IMR-90 (cell line): ENCODE data around the gene NMT1. TPM values are rescaled to one million over a fixed set of nuclear protein-coding genes. Genes with fewer than 3 reads are reported as not detected.

ENCODE experiments used
- ATAC-seq: fragments of 200-7000 bp; cut with Tn5 transposase; 2 replicates; pipeline ENCODE4 v1.9.1; 2020; ENCODE audit warnings: low read depth, mild to moderate bottlenecking, moderate library complexity
- BruUV-seq: library from RNA; stranded (reverse); fragments of 400-500 nt; replicated peaks from 2 replicates; lab custom pipeline; 2021; lab: Mats Ljungman, UMichigan
- CTCF ChIA-PET: fragments of 300-600 bp; formaldehyde crosslinking; extraction: SDS; loops from one replicate; lab custom pipeline; 2021; ENCODE audit warnings: antibody characterized with exemption; lab: Yijun Ruan, JAX
- POLR2A ChIA-PET: fragments of 300-600 bp; sonication (Branson Sonifier 250); formaldehyde crosslinking; loops from one replicate; lab custom pipeline; 2022; ENCODE audit warnings: antibody characterized with exemption; ENCODE audit not compliant: unreplicated experiment; lab: Charles Lee
- DNase-seq: peaks from one replicate; pipeline ENCODE4 v3.0.0; 2013
- H2AFZ ChIP-seq: replicated peaks from 2 replicates; pipeline ENCODE3; 2013; ENCODE audit warnings: low read length, mild to moderate bottlenecking; ENCODE audit not compliant: poor library complexity
- H2AK5ac ChIP-seq: 2 replicates; pipeline ENCODE4 v1.6.1; 2013; ENCODE audit warnings: low read depth, low read length, inconsistent platforms
- H2AK9ac ChIP-seq: replicated peaks from 2 replicates; pipeline ENCODE3; 2013; ENCODE audit warnings: mild to moderate bottlenecking, low read depth, low read length, moderate library complexity; ENCODE audit not compliant: poor library complexity
- H2BK120ac ChIP-seq: 2 replicates; pipeline ENCODE4 v1.6.1; 2013; ENCODE audit warnings: low read depth, low read length, inconsistent platforms
- H2BK15ac ChIP-seq: 3 replicates; pipeline ENCODE4 v1.6.1; 2013; ENCODE audit warnings: low read depth, low read length, inconsistent platforms
- H2BK20ac ChIP-seq: 2 replicates; pipeline ENCODE4 v1.6.1; 2013; ENCODE audit warnings: low read depth, mild to moderate bottlenecking, inconsistent platforms, low read length, moderate library complexity
- H2BK5ac ChIP-seq: 2 replicates; pipeline ENCODE4 v1.6.1; 2013; ENCODE audit warnings: mild to moderate bottlenecking, low read depth, low read length, inconsistent platforms; ENCODE audit not compliant: poor library complexity, severe bottlenecking
- H3K14ac ChIP-seq: replicated peaks from 2 replicates; pipeline ENCODE4 v1.6.1; 2013; ENCODE audit warnings: low read depth, low read length, inconsistent platforms
- H3K18ac ChIP-seq: 2 replicates; pipeline ENCODE4 v1.6.1; 2013; ENCODE audit warnings: low read depth, low read length, control low read depth
- H3K23ac ChIP-seq: 2 replicates; pipeline ENCODE4 v1.6.1; 2013; ENCODE audit warnings: low read depth, low read length, inconsistent platforms
- H3K27ac ChIP-seq: 2 replicates; pipeline ENCODE4 v1.5.1; 2013; ENCODE audit warnings: mild to moderate bottlenecking, control low read depth, low read length; ENCODE audit not compliant: insufficient read depth
- H3K27me3 ChIP-seq: 2 replicates; pipeline ENCODE4 v1.6.1; 2013; ENCODE audit warnings: low read length; ENCODE audit not compliant: control insufficient read depth, insufficient read depth
- H3K36me3 ChIP-seq: 2 replicates; pipeline ENCODE4 v1.6.1; 2013; ENCODE audit warnings: low read length, mixed read lengths; ENCODE audit not compliant: control insufficient read depth, insufficient read depth
- H3K4ac ChIP-seq: 2 replicates; pipeline ENCODE4 v1.6.1; 2013; ENCODE audit warnings: low read depth, low read length, inconsistent platforms
- H3K4me1 ChIP-seq: 2 replicates; pipeline ENCODE4 v1.6.1; 2013; ENCODE audit warnings: low read length, mixed read lengths; ENCODE audit not compliant: control insufficient read depth, insufficient read depth
- H3K4me2 ChIP-seq: 2 replicates; pipeline ENCODE4 v1.6.1; 2013; ENCODE audit warnings: low read depth, mild to moderate bottlenecking, control low read depth, low read length, moderate library complexity
- H3K4me3 ChIP-seq: 2 replicates; pipeline ENCODE4 v1.5.1; 2013; ENCODE audit warnings: low read depth, mild to moderate bottlenecking, control low read depth, low read length, moderate library complexity; ENCODE audit not compliant: insufficient read depth
- H3K56ac ChIP-seq: 2 replicates; pipeline ENCODE4 v1.6.1; 2013; ENCODE audit warnings: low read length, inconsistent platforms; ENCODE audit not compliant: insufficient read depth; ENCODE audit errors: extremely low read depth
- H3K79me1 ChIP-seq, 2 experiments: 2 replicates each; pipeline ENCODE4 v1.6.1; 2013; ENCODE audit warnings: low read length in 2 of 2, inconsistent platforms in 1 of 2, low read depth in 1 of 2
- H3K9ac ChIP-seq: 2 replicates; pipeline ENCODE4 v1.6.1; 2013; ENCODE audit warnings: low read depth, low read length, control low read depth
- H3K9me1 ChIP-seq: 2 replicates; pipeline ENCODE4 v1.6.1; 2013; ENCODE audit warnings: low read length, inconsistent platforms; ENCODE audit not compliant: insufficient read depth
- H3K9me3 ChIP-seq: 2 replicates; pipeline ENCODE4 v1.6.1; 2013; ENCODE audit warnings: low read length; ENCODE audit not compliant: control insufficient read depth, insufficient read depth
- H4K20me1 ChIP-seq: 2 replicates; pipeline ENCODE4 v1.6.1; 2013; ENCODE audit warnings: low read length, inconsistent platforms; ENCODE audit not compliant: insufficient read depth
- H4K5ac ChIP-seq: 2 replicates; pipeline ENCODE4 v1.6.1; 2013; ENCODE audit warnings: mild to moderate bottlenecking, low read depth, low read length, control low read depth
- H4K8ac ChIP-seq, 2 experiments: 2 replicates each; pipeline ENCODE4 v1.6.1; 2013; ENCODE audit warnings: low read depth in 2 of 2, low read length in 2 of 2, control low read depth in 1 of 2, inconsistent platforms in 1 of 2
- H4K91ac ChIP-seq: 2 replicates; pipeline ENCODE4 v1.6.1; 2013; ENCODE audit warnings: low read depth, low read length, inconsistent platforms; ENCODE audit not compliant: insufficient read depth
- CTCF ChIP-seq: conservative IDR thresholded peaks from 2 replicates; pipeline ENCODE4 v1.5.1; 2012; ENCODE audit warnings: mild to moderate bottlenecking, low read depth, low read length, improper control_type of control experiment
- USF2 ChIP-seq: fragments of 150-350 bp; IDR thresholded peaks from 2 replicates; pipeline ENCODE4 v1.6.1; 2017; ENCODE audit warnings: mild to moderate bottlenecking, antibody characterized with exemption, low read length, low read depth
- WGBS, 2 experiments: methylation state at CpG; one replicate each; pipeline versions ENCODE4 v1.1.5 to v1.1.7; 2013; ENCODE audit warnings: missing lambda C conversion rate in 2 of 2; ENCODE audit not compliant: insufficient read length in 1 of 2; ENCODE audit errors: extremely low coverage in 2 of 2; 5-methylcytosine and 5-hydroxymethylcytosine counted together
- dilution Hi-C: fragments of 300-500 bp; cut with HindIII; formaldehyde crosslinking; loops from one replicate; pipeline ENCODE4 v1.14.3; 2018; ENCODE audit warnings: low sequenced_read_pairs; ENCODE audit not compliant: unreplicated experiment
- in situ Hi-C: fragments of 300-500 bp; cut with MboI; formaldehyde crosslinking; loops from 3 replicates; pipeline ENCODE4 v1.14.3; 2019; ENCODE audit warnings: low sequenced_read_pairs, inconsistent platforms, mixed read lengths
- intact Hi-C: fragments of 100-400 bp; cut with micrococcal nuclease; formaldehyde crosslinking; loops from 2 replicates; pipeline ENCODE4 v1.10.0; 2022
- polyA plus RNA-seq, 3 experiments: library from polyadenylated mRNA; depleted of rRNA; stranded (reverse); fragments of >200 nt; gene quantifications; 2 replicates each; pipeline ENCODE4 v1.2.3, GENCODE V29; 2012; ENCODE audit warnings: low replicate concordance in 1 of 3
- total RNA-seq: library from RNA; depleted of rRNA; stranded (reverse); fragments of >200 nt; gene quantifications from 2 replicates; pipeline ENCODE4 v1.2.3, GENCODE V29; 2012

NMT1 gene
- total and polyA plus RNA-seq, 2 of the 4 experiments (the other 2 are of a cell fraction) = 38.0 to 60.6 TPM

DNA sequence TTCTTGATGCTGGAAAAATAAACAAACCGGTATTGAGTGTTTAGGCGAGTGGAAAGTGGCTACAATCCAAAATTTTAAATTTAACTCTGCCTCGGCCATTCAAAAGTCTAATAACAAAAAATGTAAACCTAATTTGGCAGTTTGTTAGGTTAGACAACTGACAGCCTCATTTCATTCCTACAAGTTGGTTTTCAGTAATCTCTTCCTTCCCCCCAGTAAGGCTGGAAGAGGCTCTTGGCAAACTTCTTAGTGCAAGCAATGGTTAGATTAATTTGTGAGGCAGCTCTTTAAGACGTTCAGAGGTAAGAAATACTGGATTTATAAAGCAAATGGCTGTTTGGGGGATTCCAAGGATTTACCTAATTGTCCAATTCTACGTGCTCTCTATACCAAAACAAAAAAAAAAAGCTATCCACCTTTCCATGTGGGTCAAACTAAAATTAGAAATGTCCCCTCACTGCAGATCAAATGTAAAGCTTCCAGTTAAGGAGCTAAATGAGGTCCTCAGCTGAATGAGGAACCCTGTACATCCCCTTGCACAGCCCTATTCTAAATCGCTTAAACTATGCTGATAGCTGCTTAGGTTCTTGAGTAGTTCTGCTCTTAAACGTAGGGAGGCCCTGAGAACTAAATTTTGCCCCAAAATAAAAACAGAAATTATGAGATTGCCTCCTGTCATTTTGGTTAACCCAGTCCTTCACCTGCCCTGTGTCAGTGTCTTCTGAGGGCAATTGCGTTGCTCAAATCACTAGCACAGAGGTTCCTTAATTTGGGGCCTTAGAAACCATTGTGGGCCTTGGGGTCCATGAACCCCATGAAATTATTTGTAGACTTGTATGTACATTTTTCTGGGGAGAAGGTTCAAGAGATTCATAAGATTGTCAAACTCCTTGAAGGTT, 90.0 kb downstream of the NMT1 start:
- H2BK120ac ChIP-seq = no peak overlapping the region
- H3K4me2 ChIP-seq = peak overlapping the region; percentile 78
- H2BK20ac ChIP-seq = no peak overlapping the region
- peaks cover 12 to 47% of the 10 kb centered on the region in 2 experiments; a peak in 3 of 4 replicates for H3K79me1 ChIP-seq
- peak overlapping the region; percentile 32; the same call in 1 of the 2 replicates for H3K9ac ChIP-seq
- H3K9me3 ChIP-seq = no peaks in the 10 kb centered on the region
- no peak overlapping the region for H4K91ac ChIP-seq
- peak overlapping the region; percentile 88 for H2BK5ac ChIP-seq
- POLR2A ChIA-PET = interaction anchor here (0.6 to 4.9 kb wide), 7 partner anchors 10 to 194 kb away, joined by 3 to 53 read pairs (median 10); partner anchors contain the start of genes ACBD4 and HEXIM2
- no peak overlapping the region for H2AFZ ChIP-seq
- in situ Hi-C loops (no loop called here), dilution Hi-C loops (no loop called here), intact Hi-C loops (no loop called here)
- H4K8ac ChIP-seq = no peak overlapping the region
- H3K14ac ChIP-seq = no peak overlapping the region
- peaks cover 10% of the 10 kb centered on the region for H3K9me1 ChIP-seq
- no peak overlapping the region for H3K18ac ChIP-seq
- 0 out of 2 replicates have a peak, but pooled peaks cover 2% of the 10 kb centered on the region for H3K36me3 ChIP-seq
- peak overlapping the region; percentile 48; the same call in 1 of the 2 replicates for H3K23ac ChIP-seq
- DNase-seq = no peak
- H2BK15ac ChIP-seq = no peak overlapping the region
- no CpG with 5 or more reads among the region's 8 CpGs for WGBS, 2 experiments
- H3K4me1 ChIP-seq = peaks cover 9% of the 10 kb centered on the region; the same call in 1 of the 2 replicates
- CTCF ChIA-PET = interaction anchor here (0.6 to 4.7 kb wide), 9 partner anchors 9 to 1729 kb away, joined by 3 to 60 read pairs (median 5); partner anchors contain the start of genes ACBD4 and PLCD3
- H4K20me1 ChIP-seq = peaks cover 44% of the 10 kb centered on the region
- H2AK5ac ChIP-seq = no peak overlapping the region
- no peak overlapping the region for H2AK9ac ChIP-seq
- H3K4me3 ChIP-seq = peak overlapping the region; percentile 56
- H3K27ac ChIP-seq = no peak overlapping the region; the same call in 1 of the 2 replicates
- H4K5ac ChIP-seq = no peak overlapping the region
- TF ChIP-seq CTCF (no peak), USF2 (no peak)
- no peak for ATAC-seq
- no peak overlapping the region; the same call in 1 of the 2 replicates for H3K4ac ChIP-seq
- no TSS peak for BruUV-seq
- H3K27me3 ChIP-seq = no peaks in the 10 kb centered on the region
- no peak overlapping the region for H3K56ac ChIP-seq
